Hypothalamus (tissue), 51 donors: ENCODE results near the gene ATG2A.
A peak's percentile ranks its signal among the peaks of the same experiment; 100 is the strongest.

Source experiments
- DNase-seq, 51 donors: peaks; one replicate each; lab custom pipeline; 2025; lab: John Stamatoyannopoulos, UW

The ATG2A gene

DNA sequence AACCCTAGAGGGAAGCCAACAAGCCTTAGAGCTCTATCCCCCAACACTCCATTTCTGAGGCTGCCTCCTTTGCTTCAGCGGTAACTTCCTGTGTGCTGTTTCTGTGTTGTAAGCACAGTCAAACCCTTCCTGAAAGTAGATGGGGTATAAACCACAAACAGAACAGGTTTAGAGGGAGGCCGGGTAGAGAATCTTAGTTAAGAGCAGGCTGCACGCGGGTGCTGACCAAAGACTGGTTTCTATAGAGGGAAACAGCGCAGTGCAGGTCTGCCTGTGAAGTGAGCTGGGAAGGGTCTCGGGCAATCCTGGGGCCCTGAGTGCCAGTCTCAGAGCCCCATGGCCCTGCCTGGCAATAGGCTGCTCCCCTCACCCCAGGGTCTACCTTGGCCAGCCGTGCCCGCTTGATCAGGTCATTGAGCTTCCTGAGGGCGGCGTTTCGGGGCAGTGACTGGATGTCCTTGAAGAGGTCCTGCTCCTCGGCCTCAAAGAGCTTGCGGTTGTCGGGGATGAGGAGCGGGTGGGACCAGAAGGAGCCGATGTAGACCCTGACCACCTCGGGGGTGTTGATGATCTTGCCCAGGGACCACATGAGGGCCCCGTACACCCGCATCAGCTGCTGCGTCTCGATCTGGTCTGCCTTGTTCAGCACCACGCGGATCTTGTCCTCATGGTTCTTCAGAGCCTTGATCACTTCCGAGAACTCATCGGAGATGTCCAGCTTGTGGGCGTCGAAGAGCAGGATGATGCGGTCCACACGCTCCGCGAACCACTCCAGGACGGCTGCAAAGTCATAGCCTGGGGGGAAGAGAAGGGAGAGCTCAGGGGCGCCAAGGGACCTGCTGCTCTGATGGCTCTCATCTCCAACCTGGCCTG, 57.2 kb downstream of the ATG2A start:
- no peak for DNase-seq

- no peak for DNase-seq
These were observed 58.3 kb downstream of the ATG2A start for GRCh38 chr11:64858467-64859263.

DNA sequence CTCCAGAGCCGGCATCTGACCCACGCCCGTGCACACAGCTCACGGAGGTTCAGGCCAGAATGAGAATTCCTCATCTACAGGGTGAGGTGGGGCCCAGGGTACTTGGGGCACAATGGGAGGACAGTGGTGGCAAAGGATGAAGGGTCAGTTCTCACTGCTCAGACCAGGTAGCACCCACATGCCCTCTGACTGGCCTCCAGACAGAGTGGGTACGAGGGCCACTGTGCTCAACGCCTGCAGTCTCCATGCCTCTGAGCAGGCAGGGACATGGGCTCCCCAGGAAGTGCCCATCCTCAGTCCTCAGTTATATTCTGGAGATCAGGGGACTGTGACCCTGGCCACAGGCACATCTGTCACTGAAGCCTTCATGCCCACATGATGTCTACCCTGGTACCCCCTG, 59.5 kb downstream of the ATG2A start:
- no peak for DNase-seq

GRCh38 chr11:64856382-64857227, 60.4 kb downstream of the ATG2A start:
- peak in 27 of 51 donors; percentile 24 to 72 (median 51) for DNase-seq

DNA sequence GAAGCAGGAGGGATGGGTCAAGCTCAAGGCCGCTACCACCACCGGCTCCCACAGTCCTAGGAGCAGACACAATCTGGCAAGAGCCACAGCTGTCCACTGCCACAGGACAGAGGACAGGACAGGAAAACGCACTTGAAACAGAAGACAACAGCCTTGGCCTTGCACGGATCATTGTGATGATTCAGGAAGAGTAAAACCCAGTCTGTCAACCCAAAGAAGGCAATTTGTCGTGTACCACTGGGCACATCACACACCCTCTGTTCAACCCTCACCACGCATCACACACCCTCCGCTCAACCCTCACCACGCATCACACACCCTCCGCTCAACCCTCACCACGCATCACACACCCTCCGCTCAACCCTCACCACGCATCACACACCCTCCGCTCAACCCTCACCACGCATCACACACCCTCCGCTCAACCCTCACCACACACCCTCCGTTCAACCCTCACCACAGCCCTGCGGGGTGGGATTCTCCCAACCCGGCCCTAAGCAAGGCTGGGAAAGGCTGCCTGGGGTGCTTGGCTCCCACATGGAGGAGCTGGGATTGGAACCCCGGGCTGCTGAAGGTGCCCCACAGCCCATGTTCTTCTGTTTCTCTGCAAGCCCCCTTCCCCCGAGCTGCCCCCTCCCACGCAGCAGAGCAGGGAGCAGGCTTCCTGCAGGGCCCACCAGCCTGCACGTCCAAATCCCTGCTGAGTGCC, 61.3 kb downstream of the ATG2A start:
- no peak for DNase-seq

- DNase-seq, result peak in 7 of 51 donors; percentile 5 to 70 (median 27)
These were observed 62.2 kb downstream of the ATG2A start for GRCh38 chr11:64854534-64855502.

DNA sequence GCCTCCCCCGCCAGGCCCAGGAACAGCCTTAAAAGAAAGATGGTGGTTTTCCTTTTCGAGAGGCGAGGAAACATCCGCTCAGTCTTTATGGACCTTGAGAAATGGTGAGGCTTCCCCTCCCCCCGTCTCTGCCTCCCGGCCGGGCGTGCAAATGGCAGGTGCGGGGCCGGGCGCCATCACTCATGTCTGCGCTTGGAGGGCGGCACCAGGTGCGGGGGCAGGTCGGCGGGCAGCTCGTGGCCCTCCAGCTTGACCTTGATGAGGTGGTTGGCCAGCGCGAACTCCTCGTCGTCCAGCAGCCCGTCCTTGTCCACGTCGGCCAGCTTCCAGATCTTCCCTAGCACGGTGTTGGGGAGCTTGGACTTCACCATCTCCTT, 62.9 kb downstream of the ATG2A start:
- DNase-seq, result no peak

DNA sequence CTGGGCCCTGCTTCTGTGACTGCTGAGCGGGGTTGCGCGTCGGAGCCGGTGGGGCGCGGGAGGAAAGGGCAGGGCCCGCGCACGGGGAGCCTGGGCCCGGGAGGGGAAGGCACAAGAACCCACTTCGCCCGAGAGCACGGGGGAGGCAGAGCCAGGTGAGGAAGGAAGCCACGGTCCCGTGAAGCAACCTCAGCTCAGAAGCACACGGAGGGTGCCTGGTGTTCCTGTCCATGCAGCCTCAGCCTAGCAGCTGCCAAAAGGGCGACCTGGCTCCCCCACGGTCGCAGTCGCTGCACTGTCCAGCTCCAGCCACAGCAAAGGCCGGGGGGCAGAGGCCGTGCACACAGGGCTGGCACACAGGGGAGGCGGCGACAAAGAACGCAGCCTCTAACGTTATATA, 63.3 kb downstream of the ATG2A start:
- DNase-seq, result no peak

DNA sequence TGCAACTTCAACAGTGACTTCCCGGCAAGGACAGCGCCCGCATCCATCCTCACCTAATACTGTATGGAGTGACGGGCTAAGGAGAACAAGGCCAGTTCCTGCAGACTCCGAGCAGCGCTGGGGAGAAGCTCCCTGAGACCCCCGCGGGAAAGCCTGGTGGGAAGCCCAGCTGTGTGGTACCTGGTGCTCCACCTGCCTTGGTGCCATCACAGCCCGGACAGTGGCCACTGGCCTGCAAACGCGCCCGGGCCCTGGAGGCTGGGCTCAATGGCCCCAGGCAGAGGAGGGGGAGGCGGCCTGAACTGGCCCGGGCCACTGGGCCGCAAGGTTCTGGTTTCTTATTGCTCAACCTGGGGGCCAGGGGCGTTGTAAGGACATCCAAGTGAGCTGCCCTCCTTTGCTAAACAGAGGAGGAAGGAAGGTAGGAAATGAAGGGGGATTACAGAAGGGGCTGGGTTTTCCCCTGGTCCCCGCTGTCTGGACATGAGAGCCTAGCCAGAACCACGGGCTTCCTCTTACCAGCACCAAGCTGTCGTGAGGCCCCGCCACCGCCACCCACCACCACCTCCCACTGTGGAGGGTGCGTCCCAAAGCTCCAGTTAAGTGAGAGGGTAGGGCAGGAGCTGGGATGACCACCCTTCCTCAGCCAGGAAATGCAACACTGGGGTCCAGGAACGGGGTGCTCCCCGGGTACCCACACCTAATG, 64.1 kb downstream of the ATG2A start:
- no peak for DNase-seq

- DNase-seq, result no peak
These were observed 65.1 kb downstream of the ATG2A start for GRCh38 chr11:64851831-64852351.

- DNase-seq, result no peak
These were observed 65.9 kb downstream of the ATG2A start for GRCh38 chr11:64850979-64851567.

- no peak for DNase-seq
These were observed 67.2 kb downstream of the ATG2A start for GRCh38 chr11:64849598-64850356.

DNA sequence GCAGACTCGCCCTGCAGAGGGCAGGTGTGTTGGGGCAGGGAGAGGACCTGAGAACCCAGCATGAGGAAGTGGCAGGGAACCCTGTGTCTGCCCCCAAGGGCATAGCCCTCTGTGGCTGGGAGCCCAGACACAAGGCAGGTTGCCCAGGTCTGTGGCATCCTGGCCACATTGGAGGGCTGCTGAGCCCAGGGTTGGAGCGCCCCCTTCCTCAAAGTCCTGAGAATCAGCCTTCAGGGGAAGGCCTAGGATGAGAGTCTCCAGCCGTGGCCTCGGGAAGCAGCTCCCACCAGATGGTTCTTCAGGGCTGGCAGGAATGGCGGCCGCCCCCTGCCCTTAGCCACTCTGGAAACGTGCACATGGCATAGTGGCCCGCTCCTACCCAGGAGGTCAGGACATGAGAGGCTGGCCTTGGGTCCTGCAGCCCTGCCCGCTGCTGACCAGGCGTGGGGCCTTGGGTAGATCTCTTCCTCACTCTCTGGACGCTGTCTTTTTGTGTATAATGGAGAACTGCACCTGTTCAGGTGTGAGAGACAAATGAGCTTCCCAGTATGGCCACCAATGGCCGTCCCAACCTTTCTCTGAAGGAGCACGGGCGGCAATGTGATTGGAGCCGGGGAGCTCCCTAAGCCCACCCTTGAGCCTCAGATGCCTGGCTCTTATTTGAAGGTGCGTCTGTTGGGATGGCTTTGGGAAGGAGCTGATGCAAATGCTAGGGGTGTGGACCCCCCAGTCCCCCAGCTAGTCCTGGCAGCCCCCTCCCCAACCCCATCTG, 68.0 kb downstream of the ATG2A start:
- DNase-seq, result no peak

DNA sequence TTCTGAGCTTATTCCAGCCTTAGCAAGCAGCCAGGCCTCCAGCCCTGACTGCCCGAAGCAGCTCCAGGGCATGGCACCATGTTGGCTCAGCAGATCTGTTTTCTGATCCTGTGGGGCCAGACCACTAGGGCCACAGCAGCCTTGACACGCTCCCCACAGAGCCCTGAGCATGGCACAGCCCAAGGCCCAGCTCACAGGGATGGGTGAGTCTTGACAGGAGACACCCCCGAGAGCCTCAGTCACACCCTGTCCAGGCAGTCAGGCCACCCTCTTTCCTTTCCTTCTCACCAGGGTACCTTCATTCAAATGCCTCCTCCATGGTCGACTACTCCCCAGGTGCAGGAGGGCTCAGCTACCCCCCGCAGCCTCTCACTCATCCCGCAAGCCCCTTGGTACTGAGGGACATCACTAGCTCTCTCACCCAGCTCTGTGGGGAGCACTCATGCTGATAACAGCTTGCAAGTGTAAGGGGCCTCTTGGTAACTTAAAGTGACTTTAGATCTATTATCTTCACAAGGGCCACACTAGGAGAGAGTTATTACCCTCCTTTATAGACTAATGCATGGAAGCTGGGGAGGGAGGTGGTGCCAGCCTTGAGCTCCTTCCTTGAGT, 68.7 kb downstream of the ATG2A start:
- DNase-seq, result no peak

GRCh38 chr11:64846998-64847666, 69.9 kb downstream of the ATG2A start:
- DNase-seq, result peak; percentile 30 to 91 (median 74)
